SK-MEL-5 (cell line): ENCODE data around the gene GRM5. TPM values are rescaled to one million over a fixed set of nuclear protein-coding genes. Genes with fewer than 3 reads are reported as not detected.

ENCODE experiments used
- DNase-seq: peaks from one replicate; pipeline ENCODE4 v3.0.0-alpha.2; 2016; ENCODE audit warnings: low read depth, low spot score
- in situ Hi-C: cut with HindIII; loops from 2 replicates; pipeline ENCODE4 v1.10.0; 2016; ENCODE audit warnings: low sequenced_read_pairs, high pct_unique_total_duplicates, low pct_unique_long_range_greater_than_20kb
- total RNA-seq: library from RNA; depleted of rRNA; stranded (reverse); fragments of >200 nt; shearing (Covaris generic); gene quantifications from 2 replicates; pipeline ENCODE4 v1.2.3, GENCODE V29; 2014

GRM5 gene
- total RNA-seq, 1 experiment from 2014 or later, result 0.05 TPM

GRCh38 chr11:88511006-88511405 lies 554.8 kb downstream of the GRM5 start:
- no peak for DNase-seq
- in situ Hi-C loops, result no loop called here

- in situ Hi-C loops, result no loop called here
- DNase-seq, result no peak
Observed at GRCh38 chr11:88508759-88509581, 556.8 kb downstream of the GRM5 start.

DNA sequence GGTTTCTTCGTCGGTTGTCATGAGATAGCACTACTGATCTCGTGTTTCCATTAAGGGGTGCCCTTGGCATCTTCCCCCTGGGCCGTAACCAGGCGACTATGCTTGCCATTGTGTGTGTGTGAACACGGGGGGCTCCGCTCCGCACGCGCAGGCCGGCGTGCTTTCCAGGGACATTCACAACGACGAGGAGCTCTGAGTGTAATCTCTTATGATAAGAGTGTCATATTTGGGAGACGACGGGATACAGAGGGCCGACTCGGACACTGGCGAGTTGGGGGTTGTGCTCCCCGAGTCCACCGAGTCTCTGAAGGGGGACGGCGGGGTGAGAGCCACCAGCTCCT lies 557.4 kb downstream of the GRM5 start:
- in situ Hi-C loops, result no loop called here
- DNase-seq, result no peak

DNA sequence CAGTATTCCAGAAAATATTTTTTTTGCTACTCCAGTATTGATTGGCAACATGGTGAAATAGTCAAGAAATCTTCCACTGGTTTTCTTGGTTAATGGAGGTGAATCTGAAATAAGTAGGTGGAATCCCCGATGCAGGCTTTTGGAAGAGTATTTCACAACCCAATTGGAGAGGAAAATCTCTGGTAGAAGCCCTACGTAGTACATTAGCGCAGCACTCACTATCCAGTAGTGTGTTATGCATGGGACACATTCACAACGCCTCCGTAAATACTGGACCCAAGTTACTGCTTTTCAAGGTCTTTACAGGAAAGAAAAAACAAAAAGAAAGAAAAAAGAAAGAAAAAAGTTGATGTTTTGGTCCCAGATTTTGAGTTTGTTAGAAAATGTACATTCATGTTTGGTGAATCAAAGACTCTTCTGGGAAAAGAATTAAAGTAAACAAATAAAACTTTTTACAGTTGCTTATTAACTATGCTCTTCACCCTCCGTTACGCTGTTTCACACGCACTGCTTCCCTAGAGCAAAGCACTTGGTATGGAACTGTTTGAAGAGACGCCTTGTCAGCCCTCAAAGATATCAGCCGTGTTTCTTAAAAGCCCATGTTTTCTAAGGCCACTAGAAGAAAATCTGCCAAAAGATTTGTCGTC lies 557.9 kb downstream of the GRM5 start:
- no peak for DNase-seq
- in situ Hi-C loops, result no loop called here

- no peak for DNase-seq
- in situ Hi-C loops, result no loop called here
Observed at GRCh38 chr11:88501541-88501940, 564.2 kb downstream of the GRM5 start.

DNA sequence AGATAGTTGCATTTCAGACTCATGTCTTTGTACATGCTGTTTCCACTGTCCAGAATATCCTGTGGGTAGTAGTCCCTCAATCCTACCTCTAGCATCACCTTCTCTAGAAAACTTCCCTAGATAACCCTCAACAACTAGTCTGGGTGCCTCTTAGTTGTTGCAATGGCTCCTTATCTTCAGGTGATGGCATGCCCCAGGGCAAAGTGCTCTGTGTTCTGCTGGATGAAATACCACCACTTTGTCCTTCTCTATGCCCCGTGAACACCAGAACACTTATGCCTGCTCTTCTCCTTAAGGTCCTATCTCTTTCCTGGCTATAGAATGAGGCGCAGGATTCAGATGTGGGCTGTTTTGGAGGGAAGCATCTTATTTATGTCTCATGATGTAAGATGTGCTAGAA lies 569.9 kb downstream of the GRM5 start:
- no peak for DNase-seq
- in situ Hi-C loops, result no loop called here

- in situ Hi-C loops, result no loop called here
Observed at GRCh38 chr11:88494848-88495247, 570.9 kb downstream of the GRM5 start.

DNA sequence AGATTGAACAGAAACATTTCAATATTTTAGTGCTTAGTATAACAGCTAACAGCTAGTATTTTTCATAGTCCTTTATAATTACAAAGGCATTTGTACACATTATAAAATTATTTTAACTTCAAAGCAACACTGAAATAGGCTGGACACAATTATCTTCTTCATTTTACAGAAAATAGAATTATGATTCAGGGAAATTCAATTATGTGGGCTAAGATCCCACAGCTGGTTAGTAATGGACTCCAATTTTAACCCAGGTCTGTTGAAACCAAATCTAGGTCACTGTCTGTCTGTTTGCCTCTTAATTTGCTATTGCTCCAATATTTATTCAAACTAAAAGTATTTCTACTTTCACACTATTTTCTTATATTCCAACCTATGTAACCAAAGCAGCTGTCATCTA lies 574.1 kb downstream of the GRM5 start:
- DNase-seq, result no peak
- in situ Hi-C loops, result no loop called here

More at GRCh38 chr11:88494848-88495247, 570.9 kb downstream of the GRM5 start:
- peak; percentile 38 for DNase-seq

- in situ Hi-C loops, result no loop called here
- no peak for DNase-seq
Observed at GRCh38 chr11:88489030-88489429, 576.8 kb downstream of the GRM5 start.

DNA sequence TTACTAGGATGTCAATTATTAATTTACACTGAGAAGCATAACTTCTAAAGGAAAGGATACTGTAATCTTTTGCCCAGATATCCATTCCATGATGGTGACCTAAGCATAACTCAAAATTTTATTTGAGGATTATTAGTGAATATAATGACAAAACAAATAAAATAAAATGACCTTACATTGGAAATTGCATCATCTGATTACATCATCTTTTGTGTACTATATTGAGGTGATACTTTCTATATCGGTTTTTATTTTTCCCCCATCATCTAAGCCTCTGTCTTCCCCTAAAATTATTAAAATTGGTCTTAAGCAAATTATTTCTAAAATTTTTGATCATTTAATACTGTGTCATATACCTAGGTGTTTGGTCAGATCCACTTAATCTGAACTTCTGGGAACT lies 578.1 kb downstream of the GRM5 start:
- DNase-seq, result no peak
- in situ Hi-C loops, result no loop called here

DNA sequence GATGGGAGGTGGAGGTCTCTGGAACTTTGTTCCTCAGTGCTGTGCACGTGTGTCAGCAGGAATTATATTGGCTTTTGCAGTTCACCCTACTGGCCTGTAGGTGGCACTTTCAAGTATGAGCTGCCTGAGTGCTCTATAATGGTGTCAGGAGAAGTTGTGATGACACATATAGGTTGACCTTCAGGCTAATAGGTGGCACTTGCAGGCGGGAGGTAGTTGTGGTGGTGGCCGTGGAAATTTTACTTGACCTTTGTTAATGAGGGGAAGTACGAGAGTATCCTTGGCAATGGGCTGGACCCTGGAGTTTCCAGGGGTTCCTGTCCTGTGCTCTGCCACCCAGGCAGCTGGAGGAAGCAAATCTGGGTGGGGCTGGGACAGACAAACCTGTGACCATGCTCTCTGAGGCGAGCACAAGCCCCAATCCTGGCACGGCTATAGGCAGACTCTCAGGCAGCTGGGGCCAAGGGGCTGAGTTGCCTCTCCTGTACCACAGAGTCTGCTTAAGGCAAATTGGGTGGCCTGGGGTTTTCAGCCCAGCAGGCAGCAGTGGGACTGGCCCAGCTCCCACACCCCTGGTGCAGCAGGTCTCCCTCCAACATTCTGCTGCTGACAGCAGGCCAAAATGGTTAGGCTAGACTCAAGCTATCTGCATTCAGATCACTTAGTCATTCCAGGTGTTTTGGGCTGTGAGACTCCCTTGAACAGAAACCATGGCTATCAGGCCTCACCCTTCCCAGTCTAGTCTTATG lies 580.7 kb downstream of the GRM5 start:
- in situ Hi-C loops, result no loop called here
- peak; percentile 77 for DNase-seq

DNA sequence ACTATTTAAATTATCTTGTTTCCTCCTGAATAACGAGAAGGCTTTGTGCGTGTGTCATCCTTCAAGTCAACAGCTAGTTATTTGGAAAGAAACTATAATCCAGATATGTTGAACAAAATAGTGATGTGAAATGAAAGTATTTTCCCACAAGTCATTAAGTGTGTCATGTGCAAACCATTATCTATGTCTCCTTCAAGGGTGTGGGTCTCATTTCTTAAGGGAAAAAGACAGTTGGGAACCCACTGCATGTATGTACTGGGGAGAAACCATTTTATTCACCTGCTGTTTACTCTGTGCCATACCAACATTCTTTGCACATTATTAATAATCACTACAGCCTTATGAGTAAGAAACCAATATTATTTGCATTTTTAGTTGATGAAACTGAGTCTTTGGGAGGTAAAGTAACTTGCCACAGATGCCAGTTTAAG lies 582.9 kb downstream of the GRM5 start:
- no peak for DNase-seq

DNA sequence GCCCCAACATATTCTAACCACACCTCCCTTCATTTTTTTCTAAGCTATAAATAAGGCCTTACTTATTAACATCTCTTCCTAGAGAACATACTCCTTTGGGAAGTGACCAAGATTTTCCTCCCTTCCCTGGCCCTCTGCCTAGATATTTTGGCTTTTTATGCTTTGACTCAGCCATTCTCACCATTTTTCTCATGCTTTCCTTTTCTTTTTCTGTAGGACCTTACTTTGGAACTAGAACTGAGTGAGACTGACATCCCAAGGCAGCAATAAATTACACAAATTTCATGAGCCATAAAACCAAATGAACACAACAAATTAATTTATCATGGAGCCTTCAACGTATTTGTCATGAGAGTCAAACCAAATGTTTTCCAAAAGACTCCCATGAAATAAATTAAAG lies 585.6 kb downstream of the GRM5 start:
- no peak for DNase-seq
- in situ Hi-C loops, result no loop called here

More for the DNA sequence above, 582.9 kb downstream of the GRM5 start:
- in situ Hi-C loops, result no loop called here

DNA sequence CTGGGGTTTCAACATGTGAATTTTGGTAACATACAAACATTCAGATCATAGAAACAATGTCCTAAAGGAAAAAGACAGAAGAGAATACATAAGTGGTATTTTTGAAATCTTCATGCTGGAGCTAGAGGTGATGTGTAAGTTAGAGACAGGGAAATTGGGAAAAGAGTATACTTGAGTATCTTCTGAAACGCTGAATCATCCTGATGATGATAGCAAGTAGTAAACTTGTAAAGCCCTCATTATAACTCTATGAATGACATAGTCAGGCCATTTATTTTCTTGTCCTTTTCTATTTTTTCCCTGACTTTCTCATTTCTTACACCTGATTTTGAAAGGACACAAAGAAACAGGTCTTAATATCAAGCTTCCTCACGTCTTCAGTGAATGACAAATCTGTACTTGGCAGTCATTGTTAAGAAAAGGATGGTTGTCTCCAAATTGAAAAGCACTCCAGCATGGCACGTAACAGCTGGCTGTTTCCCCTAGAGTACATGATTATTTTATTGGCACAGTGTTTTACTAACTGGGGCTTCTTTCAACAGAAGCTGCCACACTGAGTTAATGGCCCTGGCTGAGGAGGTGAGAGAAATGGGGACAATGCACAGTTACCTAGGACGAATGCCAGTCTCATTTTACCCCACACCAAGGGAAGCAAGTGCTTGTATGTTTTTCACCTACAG lies 587.5 kb downstream of the GRM5 start:
- in situ Hi-C loops, result no loop called here
- no peak for DNase-seq

GRCh38 chr11:88475991-88476418 lies 589.8 kb downstream of the GRM5 start:
- in situ Hi-C loops, result no loop called here
- DNase-seq, result no peak

DNA sequence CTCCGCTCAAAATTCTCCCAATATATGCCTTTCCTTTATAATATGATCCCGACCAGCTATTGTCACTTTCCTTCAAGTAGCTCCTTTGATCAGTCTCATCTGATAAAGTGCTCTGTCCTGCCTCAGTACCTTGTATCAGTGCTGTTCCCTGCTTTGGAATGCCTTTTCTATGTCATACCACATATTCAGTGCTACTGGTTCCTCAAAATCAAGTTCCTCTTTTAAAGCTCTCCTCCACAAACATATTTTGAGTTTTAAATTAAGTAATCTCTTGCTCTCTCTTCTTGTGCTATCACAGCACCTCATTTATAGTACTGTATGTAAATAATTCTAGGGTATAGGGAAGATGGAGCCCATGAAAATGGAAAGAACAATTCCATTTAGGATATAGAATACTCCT lies 591.1 kb downstream of the GRM5 start:
- DNase-seq, result no peak
- in situ Hi-C loops, result no loop called here

DNA sequence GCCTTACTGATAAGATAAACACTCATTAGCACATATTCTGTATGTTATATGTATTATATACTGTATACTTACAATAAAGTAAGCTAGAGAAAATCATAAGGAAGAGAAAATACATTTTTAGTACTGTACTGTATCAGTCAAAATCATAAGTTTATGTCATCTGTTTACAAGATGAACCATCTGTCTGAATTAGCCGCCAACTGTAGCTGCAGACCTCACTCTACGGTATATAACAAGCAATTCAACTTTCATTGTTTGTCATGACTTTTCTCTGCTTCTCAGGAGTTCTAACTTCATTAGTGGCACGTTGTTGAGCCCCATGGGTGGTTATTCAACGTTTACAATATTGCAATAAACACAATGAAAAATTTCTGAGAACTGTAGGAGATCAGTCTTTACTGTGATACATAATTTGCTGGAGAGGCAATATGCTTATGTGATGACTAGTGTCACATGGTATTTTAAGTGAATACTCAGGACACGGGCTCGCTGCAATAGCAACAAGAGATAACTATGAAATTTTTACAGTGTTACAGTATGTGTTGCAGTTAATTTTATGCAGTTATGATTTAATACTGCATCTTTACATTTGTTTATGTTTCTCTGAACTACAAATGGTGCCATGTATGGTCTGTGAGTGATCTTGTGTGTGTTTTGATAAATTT lies 596.1 kb downstream of the GRM5 start:
- DNase-seq, result no peak
- in situ Hi-C loops, result no loop called here

DNA sequence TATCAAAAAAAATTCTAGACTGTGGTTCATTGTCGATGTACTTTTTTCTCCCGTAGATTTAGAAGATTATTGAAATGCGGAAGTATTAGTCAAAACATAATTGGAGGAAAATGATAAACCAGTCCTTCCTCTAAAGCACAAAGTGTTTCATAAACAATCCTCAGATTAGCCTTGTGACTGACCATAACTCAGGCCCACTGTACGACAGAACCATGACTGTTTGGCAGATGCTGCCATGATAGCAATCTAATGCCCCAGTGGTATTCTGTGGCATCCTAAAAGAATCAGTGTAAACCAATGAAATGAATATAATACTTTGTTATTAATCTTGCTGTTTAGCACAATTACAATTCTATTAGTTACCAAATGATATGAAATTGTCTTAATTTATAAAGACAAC lies 601.3 kb downstream of the GRM5 start:
- in situ Hi-C loops, result no loop called here
- DNase-seq, result no peak
